HG02798 (cell line): ENCODE data around the gene TPT1.

Experiments used
- ATAC-seq: cut with Tn5 transposase; IDR thresholded peaks from one replicate; pipeline ENCODE4 v1.9.1; 2021; ENCODE audit warnings: mild to moderate bottlenecking; ENCODE audit not compliant: unreplicated experiment, poor library complexity

TPT1 gene

GRCh38 chr13:45336025-45336800, 4.8 kb downstream of the TPT1 start:
- no peak for ATAC-seq

- ATAC-seq, result no peak
Measured at GRCh38 chr13:45335397-45336024, 5.5 kb downstream of the TPT1 start.

- ATAC-seq, result no peak
Measured at GRCh38 chr13:45333977-45334922, 6.7 kb downstream of the TPT1 start.

GRCh38 chr13:45333251-45333976, 7.6 kb downstream of the TPT1 start:
- no peak for ATAC-seq

- no peak for ATAC-seq
Measured at GRCh38 chr13:45332831-45333219, 8.2 kb downstream of the TPT1 start.

GRCh38 chr13:45332036-45332830, 8.8 kb downstream of the TPT1 start:
- no peak for ATAC-seq

GRCh38 chr13:45331692-45332035, 9.3 kb downstream of the TPT1 start:
- no peak for ATAC-seq

- no peak for ATAC-seq
Measured at GRCh38 chr13:45331123-45331619, 9.8 kb downstream of the TPT1 start.

GRCh38 chr13:45328661-45329111, 12.3 kb downstream of the TPT1 start:
- no peak for ATAC-seq

GRCh38 chr13:45327253-45327955, 13.6 kb downstream of the TPT1 start:
- no peak for ATAC-seq

GRCh38 chr13:45325806-45326205, 15.2 kb downstream of the TPT1 start:
- no peak for ATAC-seq

- no peak for ATAC-seq
Measured at GRCh38 chr13:45320876-45321629, 19.9 kb downstream of the TPT1 start.

- no peak for ATAC-seq
Measured at GRCh38 chr13:45316996-45317395, 24.0 kb downstream of the TPT1 start.

GRCh38 chr13:45316338-45316737, 24.6 kb downstream of the TPT1 start:
- no peak for ATAC-seq

GRCh38 chr13:45315520-45316167, 25.3 kb downstream of the TPT1 start:
- ATAC-seq, result no peak

- ATAC-seq, result no peak
Measured at GRCh38 chr13:45314822-45315221, 26.2 kb downstream of the TPT1 start.

GRCh38 chr13:45310341-45311131, 30.4 kb downstream of the TPT1 start:
- peak; percentile 9 for ATAC-seq
